HCEC 1CT (cell line): ENCODE data around the gene ADGRV1.
A peak's percentile ranks its signal among the peaks of the same experiment; 100 is the strongest.
"Not testable (repeated sequence)": the region's sequence is repeated elsewhere in the genome, so short reads cannot be mapped to it uniquely, and the experiment has no call there.

Experiments
- DNase-seq: peaks from one replicate; pipeline ENCODE4 v3.0.0-alpha.2; 2017

The ADGRV1 gene

GRCh38 chr5:91007251-91007650 is 448.7 kb downstream of the ADGRV1 start:
- DNase-seq: no peak

DNA sequence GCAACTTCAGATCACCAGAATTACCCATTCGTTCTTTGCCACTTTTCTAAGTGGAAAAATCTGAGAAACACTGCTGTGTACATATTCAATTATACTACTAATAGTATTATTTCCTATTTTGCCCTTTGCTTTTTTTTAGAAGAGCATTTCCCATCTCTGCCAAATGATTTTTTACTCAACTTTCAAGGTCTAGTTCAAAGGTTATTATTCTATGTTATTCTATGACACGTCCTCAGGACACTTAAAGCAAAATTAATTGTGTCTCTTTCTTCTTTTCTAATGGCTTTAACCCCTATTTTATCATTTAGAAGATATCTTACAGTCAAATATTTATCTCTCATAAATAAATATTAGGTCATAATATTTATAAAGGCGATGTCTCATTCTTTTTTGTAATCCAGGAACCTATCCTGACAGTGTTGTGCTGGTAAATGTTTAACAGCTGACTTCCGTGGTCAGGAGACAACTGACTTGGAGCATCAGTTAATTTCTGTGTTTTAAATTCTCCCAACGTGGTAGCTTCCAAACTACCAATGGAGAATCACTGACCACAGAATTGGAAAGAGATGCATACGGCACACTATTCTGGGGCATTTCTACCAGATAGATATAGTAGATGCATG is 449.3 kb downstream of the ADGRV1 start:
- DNase-seq: no peak

DNA sequence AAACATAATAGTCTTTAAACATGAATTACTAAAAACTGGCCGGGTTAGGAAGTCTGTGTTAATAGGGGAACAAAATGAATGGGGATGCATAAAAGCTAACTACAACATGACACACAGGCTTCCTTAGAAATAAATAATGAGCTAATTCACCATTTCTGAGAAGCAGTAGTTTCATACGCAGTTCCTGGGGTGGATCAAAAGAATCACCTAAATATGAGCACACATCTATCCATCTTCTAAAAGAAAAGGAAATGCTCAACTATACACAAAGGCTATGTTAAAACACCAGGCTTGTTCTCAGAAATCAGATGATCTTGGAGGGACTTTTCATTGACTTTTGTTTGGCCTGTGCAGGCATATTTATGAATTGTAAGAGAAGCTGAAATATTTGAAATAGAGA is 451.5 kb downstream of the ADGRV1 start:
- no peak for DNase-seq

DNA sequence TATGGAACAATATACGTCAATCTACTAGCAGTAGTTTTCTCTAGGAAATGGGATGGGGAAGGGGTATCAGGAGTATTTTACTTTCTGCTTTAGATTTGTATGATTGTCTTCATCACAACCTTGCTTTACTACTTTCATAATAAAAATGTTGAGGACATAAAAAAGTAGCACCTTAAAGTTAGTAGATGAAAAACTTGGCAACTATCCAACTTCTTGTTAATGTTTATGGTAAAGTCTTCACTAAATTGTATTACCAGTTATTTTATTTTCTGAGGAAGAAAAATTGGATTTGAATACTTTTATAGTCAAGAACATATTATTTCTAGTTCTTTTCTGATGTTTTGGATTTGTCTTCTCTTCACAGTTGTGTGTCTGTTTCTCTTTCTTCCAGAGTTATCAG is 452.4 kb downstream of the ADGRV1 start:
- DNase-seq: no peak

DNA sequence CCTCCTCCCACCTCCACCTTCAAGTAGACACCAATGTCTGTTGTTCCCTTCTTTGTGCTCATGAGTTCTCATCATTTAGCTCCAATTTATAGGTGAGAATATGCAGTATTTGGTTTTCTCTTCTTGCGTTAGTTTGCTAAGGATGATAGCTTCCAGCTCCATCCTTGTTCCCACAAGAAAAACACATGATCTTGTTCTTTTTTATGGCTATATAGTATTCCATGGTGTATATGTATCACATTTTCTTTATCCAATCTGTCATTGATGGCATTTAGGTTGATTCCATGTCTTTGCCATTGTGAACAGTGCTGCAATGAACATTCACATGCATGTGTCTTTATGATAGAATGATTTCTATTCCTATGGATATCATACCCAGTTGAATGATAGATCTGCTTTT is 454.3 kb downstream of the ADGRV1 start:
- not testable (repeated sequence) for DNase-seq

GRCh38 chr5:91016322-91016721 is 457.7 kb downstream of the ADGRV1 start:
- no peak for DNase-seq

DNA sequence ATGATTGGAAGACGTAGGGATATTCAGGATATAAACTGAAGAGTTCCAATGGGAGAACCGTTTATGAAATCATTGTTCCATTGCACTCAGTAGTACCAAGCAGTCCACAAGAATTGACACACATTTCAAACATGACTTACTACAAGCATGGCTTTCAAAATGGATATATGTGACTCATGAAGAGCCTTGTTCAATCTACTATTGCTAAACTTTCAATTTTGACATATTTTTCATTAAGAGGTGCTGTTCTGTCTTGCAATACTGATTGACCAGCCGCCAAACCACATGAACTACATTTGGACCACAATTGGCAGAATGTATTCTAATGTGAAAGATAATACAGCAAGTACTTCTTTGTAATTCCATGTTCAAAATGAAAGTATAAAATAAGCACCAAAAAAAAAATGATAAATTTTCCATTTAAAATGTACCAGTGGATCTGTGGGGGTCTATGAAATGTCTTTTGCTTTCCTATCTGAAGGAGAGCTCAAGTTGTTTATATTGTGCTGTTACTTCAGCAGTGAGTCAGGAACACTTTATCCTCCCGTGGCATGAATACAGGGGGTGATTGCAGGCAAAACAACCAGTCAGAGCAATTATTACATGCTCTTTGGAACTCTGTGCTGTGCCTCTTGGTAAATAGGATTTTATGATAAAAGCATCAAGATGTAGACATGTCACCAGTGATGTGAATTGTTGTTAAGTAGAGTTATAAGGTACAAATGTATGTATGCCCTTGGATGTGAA is 458.5 kb downstream of the ADGRV1 start:
- DNase-seq: peak; percentile 87

GRCh38 chr5:91018200-91018599 is 459.6 kb downstream of the ADGRV1 start:
- no peak for DNase-seq

- no peak for DNase-seq
These were observed 460.2 kb downstream of the ADGRV1 start for GRCh38 chr5:91018712-91019371.

GRCh38 chr5:91020065-91020800 is 461.6 kb downstream of the ADGRV1 start:
- no peak for DNase-seq

DNA sequence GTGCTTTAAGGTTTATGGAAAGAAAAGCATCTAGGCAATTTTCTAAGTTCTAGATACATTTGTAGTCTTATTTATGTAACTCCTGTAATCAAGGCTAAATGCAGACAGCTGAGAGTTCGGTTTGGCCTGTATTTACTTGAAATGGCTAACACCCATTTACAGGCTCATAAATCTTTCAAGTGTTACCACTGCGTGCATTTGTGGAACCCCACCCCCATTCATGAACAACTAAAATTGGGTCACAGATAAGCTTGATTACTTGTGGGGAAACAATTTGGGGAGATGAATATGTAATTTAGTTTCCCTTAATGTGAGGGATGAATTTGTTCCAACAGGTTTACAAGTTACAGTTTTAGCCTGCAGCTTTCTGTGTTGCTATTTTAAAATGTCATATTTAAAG is 463.9 kb downstream of the ADGRV1 start:
- no peak for DNase-seq

DNA sequence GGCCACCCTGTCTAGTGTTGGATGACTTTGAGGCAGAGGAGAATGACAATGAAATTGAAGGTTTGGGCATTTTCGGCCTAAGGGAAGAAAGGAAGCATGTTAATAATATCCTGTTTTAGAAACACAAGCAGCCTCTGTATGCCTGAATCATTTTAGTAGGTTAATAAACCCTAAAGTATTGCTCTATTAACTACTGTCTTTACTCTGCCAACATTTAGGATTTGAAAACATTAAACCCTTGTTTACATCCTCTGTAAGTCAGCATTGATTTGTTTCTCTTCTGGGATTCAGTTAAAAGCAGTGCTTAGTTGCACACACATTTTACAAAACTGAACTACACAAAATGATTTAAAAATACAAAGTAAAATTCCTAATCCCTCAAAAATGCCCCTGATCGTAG is 465.6 kb downstream of the ADGRV1 start:
- DNase-seq: no peak

DNA sequence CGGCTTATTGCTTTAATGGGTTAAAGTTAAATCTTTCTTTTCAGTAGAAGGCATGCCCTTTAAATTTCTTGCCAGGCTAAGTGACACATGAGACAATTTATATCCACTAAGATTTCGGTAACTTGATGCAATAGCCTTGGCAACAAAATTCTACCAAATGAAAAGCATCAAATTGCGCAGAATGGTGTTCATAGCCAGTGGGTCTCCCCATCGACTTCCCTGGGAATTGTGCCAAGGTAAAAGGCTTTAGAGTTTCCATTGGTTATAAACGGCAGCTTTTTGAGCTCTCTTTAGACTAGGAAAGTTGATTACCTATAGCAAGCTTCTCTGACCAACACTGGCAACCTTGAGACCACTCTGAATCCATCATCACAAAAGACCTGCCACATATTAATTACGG is 466.1 kb downstream of the ADGRV1 start:
- DNase-seq: no peak

- no peak for DNase-seq
These were observed 466.9 kb downstream of the ADGRV1 start for GRCh38 chr5:91025449-91025848.

DNA sequence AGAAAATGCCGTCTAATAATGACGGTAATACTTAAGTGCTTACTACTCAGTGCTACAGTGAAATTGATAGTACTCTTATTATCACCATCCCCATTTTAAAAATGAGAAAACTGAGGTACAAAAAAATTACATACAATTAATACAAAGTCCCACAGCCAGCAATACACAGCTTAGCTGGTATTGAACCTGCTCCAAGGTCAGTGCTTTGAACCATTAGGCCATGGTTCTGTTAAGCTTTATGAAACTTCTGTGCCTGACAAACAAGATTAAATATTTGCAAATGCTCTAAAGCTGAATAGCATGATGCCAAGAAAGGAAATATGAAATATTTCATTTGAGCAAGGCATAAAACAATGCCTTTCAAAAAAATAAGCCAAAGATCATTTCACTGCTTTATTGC is 467.4 kb downstream of the ADGRV1 start:
- DNase-seq: no peak

DNA sequence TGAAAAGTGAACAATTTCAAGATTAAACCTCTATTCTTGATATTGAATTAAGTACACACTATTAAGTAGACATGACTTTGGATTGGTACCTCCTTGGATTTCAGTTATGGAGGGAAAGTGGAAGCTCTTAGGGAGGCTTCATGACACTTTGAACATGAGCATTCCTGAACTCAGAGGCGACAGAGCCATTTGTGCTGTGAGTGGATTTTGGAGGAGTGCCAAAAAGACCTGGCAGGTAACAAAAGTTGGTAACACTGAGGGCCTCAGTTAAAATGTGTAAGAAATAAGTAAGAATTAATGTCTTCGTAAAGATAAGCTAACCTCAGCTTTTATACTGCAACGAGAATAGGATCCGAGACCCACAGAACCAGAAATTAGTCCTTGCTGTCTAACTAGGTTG is 467.9 kb downstream of the ADGRV1 start:
- no peak for DNase-seq

DNA sequence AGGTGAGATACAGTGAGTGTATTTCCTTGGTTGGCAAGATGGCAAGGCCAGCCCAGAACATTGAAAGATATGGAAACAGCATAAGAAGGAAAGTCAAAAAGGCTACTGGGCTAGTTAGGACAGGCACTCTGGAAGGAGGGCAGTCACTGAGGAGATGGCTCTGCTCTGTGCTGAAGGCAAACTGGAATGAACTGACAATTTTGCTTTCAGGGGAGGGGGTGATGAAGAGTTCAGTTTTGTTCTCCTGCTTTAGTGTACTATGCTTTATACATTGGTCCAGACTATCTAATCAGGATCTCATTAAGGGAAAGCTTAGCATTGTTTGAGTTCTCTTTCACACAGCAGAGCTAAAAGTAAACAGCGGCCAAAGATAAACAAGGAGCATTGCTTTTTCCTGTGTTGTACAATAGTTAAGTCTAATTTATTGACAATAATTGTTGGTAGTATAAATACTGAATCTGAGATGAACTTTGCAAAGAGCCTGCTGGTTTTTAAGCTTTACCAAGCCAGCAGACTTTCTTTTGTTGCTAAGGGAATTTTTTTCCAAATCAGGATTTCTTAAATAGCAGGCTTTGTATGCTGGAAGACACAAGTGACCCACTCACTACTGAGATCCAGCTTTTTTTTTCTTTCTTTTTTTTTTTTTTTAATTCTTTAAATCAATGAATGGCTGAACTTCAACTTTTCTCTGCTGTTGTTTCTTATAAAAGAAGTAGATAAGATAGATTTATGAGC is 469.0 kb downstream of the ADGRV1 start:
- no peak for DNase-seq

GRCh38 chr5:91028499-91028956 is 469.9 kb downstream of the ADGRV1 start:
- DNase-seq: no peak

DNA sequence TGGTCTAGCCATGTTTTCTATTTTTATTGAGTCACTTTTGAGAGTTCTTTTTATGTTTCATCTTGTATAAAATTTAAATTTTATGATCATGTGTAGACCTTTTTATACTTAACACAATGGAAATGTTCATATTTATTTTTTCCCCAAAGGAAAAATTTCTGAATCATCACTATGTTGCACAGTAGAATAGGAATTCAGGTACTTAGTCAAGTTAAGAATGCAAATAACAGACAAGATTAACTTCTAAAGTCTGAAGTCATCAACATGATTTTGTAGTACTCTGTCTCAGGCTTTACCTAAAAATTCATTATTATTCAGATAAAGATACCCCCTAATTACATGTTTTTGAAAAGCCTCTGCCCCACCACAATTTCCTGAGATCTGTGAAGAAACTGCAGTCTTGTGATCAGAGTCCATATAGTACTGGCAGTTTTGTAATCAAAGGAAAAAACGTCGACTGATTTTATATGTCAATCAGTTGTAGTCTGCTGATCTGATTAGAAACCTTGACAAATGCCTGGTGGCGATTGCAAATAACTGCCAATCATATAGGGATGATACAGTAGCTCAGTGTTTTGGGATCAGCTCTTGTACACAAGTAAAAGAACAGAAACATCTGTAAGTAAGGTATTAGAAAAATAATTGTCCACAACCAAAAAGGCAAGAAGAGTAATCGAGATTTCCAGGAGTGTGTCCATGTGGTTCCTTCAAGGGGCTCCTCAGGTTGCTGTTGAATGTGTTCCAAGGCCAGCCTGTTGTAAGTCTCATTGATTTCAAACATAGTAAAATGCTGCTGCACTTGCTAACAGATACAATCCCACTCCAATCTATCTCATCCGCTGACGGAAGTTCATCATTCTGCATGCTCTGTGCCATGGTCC is 472.2 kb downstream of the ADGRV1 start:
- DNase-seq: peak; percentile 14

- no peak for DNase-seq
These were observed 472.8 kb downstream of the ADGRV1 start for GRCh38 chr5:91031402-91031752.

DNA sequence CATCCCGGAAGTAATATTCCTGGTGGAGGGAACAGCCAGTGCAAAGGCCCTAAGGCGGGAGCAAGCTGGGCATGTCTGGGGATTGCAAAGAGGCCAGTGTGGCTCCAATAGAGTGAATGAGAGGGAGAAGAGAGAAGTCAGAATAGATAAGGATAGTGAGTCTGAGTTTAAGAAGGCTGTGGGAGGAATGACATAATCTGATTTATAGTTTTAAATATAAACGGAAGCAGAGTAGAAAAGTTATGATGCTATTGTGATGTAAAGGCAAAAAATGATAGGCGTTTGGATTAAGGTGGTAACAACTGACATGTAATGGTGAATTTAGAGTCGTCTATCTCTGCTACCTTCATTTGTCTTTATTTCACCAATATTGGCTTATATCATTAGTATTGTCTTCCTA is 473.5 kb downstream of the ADGRV1 start:
- DNase-seq: no peak

DNA sequence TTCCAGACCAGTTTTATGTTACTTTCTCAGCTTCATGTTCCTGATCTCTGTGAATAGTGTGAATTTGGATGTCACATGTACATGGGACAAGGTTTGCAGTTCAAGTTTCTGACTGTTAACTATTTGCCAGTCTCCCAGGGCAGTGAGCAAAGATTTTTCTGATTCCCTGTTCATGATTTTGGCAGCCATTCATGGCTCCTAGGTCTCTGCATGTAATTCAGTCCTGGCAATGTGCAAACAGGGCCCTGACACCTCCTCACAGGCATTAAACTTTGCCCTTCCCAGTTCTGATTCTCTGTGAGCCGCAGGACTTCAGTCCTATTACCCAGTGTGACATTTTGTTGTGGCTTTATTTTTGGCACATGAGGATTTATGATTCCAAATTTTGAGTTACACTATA is 474.8 kb downstream of the ADGRV1 start:
- no peak for DNase-seq
